NOMO-1 treated with dmso at 0.1 percent for 144 hours (cell line): ENCODE measurements around the gene ZNF280A.
"Not testable (repeated sequence)": the region's sequence is repeated elsewhere in the genome, so short reads cannot be mapped to it uniquely, and the experiment has no call there.

Experiments used
- DNase-seq: peaks from one replicate; lab custom pipeline; 2025; ENCODE audit not compliant: unreplicated experiment; lab: John Stamatoyannopoulos, UW

ZNF280A gene

DNA sequence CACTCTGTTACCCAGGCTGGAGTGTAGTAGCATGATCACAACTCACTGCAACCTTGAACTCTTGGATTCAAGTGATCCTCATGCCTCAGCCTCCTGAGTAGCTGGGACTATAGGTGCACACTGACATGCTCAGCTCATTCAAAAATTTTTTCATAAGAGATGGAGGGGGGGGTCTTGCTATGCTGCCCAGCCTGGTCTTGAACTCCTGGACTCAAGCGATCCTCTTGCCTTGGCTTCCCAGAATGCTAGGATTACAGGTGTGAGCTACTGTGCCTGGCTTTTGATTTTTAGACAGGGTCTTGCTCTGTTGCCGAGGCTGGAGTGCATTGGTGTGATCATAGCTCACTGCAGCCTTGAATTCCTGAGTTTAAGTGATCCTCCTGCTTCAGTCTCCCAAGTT lies 25.0 kb upstream of the ZNF280A start:
- no peak for DNase-seq

GRCh38 chr22:22538226-22538989 lies 18.3 kb upstream of the ZNF280A start:
- DNase-seq = no peak

GRCh38 chr22:22536916-22537315 lies 16.8 kb upstream of the ZNF280A start:
- no peak for DNase-seq

DNA sequence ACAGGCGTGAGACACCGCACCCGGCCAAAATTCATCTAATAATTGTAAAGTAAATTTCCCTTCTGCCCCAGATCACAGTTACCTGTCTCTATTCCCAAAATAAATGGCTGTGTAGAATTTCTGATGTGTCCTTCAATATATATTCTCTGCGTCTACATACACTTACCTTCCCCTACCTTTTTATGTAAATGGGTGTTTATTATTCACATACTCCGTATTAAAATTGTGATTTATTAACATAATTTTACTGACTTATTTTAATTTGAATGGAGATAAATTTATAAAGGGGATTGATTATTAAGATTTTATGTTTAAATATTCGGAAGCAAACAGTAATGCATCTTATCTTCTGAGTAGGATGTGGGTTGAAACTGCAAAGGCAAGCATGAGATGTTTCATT lies 16.4 kb upstream of the ZNF280A start:
- DNase-seq = no peak

DNA sequence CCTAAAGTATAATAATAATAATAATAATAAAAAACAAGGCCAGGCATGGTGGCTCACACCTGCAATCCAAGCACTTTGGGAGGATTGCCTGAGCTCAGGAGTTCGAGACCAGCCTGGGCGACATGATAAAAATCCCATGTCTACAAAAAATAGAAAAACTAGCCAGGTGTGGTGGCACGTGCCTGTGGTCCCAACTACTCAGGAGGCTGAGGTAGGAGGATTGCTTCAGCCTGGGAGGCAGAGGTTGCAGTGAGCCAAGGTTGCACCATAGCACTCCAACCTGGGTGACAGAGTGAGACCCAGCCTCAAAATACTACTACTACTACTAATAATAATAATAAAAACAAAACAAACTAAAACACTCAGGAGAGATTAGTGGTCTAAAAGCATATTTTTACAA lies 15.6 kb upstream of the ZNF280A start:
- no peak for DNase-seq

DNA sequence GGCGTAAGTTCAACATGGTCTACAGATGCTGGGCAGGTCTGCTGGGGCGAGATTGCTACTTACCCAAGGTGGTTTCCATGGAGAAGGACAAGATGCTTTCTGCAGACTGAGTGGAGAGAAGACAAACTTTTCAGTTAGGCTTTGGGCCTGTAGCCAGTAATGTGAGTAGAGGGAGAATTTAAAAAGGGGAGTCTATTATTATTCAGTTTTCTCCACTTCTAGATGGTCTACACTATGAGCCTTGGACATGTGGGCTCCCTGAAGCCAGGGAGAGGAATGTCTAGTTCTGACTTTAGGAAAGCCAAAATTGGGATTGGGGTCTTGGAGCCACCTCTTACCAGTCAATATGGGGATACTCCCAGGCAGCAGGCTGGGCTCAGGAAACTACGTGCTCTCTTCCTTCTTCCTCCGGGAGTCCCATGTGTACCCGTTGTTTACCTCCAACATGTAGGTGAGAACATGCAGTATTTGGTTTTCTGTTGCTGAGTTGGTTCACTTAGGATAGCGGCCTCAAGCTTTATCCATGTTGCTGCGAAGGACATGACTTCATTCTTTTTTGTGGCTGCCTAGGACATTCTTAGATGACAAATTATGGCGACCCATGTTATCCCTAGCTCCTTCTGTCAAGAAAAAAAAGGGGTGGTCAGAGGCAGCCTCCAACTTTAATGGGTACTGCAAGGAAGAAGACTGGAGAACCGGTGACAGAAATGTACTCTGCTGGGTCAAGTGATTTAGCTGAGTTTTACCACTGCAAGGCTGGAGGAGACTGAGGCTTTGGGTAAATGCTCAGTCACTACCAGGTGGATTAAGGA lies 14.7 kb upstream of the ZNF280A start:
- DNase-seq = no peak

DNA sequence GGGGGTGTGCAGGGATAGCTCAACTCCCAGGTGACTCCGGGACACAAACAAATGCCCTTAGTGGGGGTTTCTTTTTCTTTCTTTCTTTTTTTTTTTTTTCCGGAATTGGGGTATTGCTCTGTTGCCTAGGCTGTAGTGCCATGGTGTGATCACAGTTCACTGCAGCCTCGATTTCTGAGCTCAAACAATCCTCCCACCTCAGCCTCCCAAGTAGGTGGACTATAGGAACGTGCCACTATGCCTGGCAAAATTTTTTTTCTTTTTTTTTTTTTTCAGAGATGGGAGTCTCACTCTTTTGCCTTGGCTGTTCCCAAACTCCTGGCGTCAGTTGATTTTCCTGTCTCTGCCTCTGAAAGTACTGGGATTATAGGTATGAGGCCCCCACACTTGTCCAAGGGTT lies 13.8 kb upstream of the ZNF280A start:
- DNase-seq = no peak

DNA sequence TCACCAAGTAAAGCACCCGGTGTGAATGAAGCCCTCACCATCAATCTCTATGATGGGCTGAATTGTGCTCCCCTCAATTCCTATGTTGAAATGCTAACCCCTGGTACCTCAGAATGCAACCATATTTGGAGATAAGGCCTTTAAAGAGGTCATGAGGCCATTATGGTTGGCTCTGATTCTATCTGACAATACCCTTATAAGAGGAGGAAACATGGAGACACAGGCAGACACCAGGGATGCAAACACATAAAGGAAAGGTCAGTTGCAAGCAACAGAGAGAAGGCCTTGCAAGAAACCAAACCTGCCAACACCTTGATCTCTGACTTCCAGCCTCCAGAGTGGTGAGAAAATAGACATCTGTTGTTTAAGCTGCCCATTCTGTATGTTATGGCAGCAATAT lies 13.3 kb upstream of the ZNF280A start:
- no peak for DNase-seq

DNA sequence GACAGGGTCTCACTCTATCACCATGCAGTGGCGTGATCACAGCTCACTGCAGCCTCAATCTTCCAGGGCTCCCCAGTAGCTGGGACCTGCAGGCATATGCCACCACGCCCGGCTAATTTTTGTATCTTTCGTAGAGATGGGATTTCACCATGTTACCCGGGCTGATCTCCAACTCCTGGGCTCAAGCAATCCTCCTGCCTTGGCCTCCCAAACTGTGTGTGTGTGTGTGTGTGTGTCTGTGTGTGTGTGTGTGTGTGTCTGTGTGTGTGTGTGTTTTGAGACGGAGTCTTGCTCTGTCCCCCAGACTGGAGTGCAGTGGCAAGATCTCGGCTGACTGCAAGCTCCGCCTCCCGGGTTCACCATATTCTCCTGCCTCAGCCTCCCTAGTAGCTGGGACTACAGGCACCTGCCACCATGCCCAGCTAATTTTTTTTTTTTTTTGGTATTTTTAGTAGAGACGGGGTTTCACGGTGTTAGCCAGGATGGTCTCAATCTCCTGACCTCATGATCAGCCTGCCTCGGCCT lies 12.5 kb upstream of the ZNF280A start:
- not testable (repeated sequence) for DNase-seq

DNA sequence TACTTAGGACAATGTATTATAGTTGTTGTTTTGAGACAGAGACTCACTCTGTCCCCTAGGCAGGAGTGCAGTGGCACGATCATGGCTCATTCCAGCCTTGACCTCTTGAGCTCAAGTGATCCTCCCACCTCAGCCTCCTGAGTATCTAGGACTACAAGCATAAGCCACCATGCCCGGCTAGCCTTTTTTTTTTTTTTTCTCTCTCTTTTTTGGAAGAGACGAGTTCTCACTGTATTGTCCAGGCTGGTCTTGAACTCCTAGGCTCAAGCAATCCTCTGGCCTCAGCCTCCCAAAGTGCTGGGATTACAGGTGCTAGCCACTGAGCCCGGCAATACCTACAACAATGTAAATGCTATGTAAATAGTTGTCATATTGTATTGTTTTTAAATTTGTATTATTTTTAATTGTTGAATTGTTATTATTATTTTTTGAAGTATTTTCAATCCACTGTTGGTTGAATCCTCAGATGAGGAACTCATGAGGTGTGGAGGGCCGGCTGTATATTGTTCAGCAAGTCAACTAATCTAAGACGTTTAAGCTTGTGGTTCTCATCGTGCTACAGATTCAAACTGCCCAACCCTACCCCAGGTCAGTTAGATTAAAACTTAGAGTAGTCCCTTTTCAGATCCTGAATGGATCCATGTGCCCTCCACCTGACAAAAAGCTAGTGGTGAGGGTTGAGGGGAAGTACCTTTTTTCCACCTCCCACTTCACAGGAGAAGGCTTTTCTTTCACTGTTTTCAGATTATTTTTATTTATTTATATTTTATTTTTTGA lies 11.9 kb upstream of the ZNF280A start:
- no peak for DNase-seq

GRCh38 chr22:22528780-22529179 lies 8.7 kb upstream of the ZNF280A start:
- no peak for DNase-seq

DNA sequence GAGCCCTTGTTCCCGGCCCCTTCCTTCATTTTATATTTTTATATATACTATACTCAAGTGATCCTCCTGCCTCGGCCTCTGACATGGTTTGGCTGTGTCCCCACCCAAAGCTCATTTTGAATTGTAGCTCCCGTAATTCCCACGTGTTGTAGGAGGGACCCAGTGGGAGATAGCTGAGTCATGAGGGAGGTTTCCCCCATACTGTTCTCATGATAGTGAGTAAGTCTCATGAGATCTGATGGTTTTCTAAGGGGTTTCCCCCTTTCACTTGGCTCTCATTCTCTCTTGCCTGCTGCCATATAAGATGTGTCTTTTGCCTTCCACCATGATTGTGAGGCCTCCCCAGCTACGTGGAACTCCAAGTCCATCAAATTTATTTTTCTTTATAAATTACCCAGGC lies 7.2 kb upstream of the ZNF280A start:
- no peak for DNase-seq

DNA sequence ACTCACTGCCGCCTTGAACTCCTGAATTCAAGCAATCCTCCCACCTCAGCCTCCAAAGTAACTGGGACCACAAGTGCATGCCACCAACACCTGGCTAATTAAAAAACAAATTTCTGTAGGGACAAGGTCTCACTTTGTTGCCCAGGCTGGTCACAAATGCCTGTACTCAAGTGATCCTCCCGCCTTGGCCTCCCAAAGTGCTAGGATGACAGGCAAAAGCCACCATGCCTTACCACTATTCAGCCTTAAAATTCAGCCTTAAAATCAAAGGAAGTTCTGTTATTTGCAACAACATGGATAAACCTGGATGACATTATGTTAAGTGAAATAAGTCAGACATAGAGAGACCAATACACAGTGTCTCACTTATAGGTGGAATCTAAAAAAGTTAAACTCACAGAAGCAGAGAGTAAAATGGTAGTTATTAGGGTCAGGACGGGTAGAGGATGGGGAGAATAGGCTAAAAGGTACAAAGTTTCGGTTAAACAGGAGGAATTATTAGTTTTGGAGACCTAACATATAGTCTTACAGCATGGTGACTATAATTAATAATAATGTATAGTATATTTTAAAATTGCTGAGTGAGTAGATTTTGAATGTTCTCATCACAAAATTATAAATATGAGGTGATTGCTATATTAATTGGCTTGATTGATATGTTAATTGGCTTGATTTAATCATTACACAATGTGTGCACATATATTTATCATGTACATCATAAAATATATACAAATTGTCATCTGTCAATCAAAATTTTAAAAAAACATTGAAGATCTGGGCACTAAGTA lies 6.2 kb upstream of the ZNF280A start:
- no peak for DNase-seq

GRCh38 chr22:22523494-22523893 lies 3.4 kb upstream of the ZNF280A start:
- DNase-seq = no peak

DNA sequence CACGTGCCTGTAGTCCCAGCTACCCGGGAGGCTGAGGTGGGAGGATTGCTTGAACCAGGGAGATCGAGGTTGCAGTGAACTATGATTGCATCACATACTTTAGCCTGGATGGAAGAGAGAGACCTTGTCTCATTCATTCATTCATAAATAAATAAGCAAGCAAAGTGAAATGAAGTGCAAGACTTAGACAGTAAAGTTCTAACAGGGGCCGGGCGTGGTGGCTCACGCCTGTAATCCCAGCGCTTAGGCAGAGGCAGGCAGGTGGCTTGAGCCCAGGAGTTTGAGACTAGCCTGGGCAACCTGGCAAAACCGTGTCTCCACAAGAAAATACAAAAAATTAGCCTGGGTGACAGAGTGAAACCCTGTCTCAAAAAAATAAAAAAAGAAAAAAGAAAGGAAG lies 1.6 kb upstream of the ZNF280A start:
- DNase-seq = no peak

- no peak for DNase-seq
These were observed 865 bp upstream of the ZNF280A start for GRCh38 chr22:22520667-22521602.

- no peak for DNase-seq
These were observed 479 bp downstream of the ZNF280A start for GRCh38 chr22:22519591-22519990.

GRCh38 chr22:22516992-22517391 lies 3.1 kb downstream of the ZNF280A start:
- DNase-seq = no peak

- DNase-seq = no peak
These were observed 4.2 kb downstream of the ZNF280A start for GRCh38 chr22:22515890-22516289.

DNA sequence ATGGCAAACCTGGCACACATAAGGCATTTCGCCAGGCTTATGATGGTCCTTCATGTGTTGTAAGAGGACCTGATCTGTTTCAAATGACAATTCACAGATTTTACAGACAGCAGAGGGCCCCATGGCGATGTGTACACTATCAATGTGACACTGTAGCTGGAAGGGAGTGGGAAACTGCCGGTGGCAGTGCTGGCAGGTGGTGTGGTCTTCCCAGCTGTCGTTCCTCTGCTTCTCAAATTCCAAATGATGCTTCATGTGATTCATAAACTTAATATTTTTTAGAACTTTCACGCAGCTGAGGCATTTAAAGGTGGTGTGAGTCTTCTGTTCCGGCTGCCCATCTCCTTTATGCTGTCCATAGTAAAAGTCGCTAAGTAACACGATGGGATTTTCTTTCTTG lies 5.6 kb downstream of the ZNF280A start:
- not testable (repeated sequence) for DNase-seq
